Skeletal muscle tissue (tissue), 4 donors: Measurements from ENCODE around the gene CLEC1A. TPM values are rescaled to one million over a fixed set of nuclear protein-coding genes. Genes with fewer than 3 reads are reported as not detected.

Source experiments
- H3K27ac ChIP-seq: one replicate; pipeline ENCODE4 v1.7.0; 2013; ENCODE audit warnings: mild to moderate bottlenecking, low read depth, low read length, inconsistent platforms
- H3K27me3 ChIP-seq, 3 donors: one replicate each; pipeline ENCODE4 v1.7.0; 2013; ENCODE audit warnings: low read length in 3 of 3; ENCODE audit not compliant: control insufficient read depth in 3 of 3, insufficient read depth in 3 of 3
- H3K36me3 ChIP-seq, 3 donors: one replicate each; pipeline ENCODE4 v1.7.0; 2013; ENCODE audit warnings: low read length in 3 of 3; ENCODE audit not compliant: control insufficient read depth in 3 of 3, insufficient read depth in 3 of 3
- H3K4me1 ChIP-seq, 3 donors: one replicate each; pipeline ENCODE4 v1.7.0; 2013; ENCODE audit warnings: low read length in 3 of 3, mild to moderate bottlenecking in 3 of 3; ENCODE audit not compliant: control insufficient read depth in 3 of 3, insufficient read depth in 3 of 3
- H3K4me3 ChIP-seq, 3 donors: one replicate each; pipeline ENCODE4 v1.7.0; 2013; ENCODE audit warnings: low read length in 3 of 3
- H3K9ac ChIP-seq, 3 donors: one replicate each; pipeline ENCODE4 v1.7.0; 2013; ENCODE audit warnings: low read length in 3 of 3, mild to moderate bottlenecking in 3 of 3, moderate library complexity in 2 of 3, low read depth in 1 of 3
- H3K9me3 ChIP-seq, 3 donors: one replicate each; pipeline ENCODE4 v1.7.0; 2013; ENCODE audit warnings: low read length in 3 of 3; ENCODE audit not compliant: control insufficient read depth in 3 of 3
- total RNA-seq: library from RNA; depleted of rRNA; stranded (reverse); fragments of >200 nt; gene quantifications from one replicate; pipeline ENCODE4 v1.2.3, GENCODE V29; 2014
- donor health status: Osteomylitis.

The CLEC1A gene
- total RNA-seq, 1 donor from 2014 or later: 1.0 TPM

GRCh38 chr12:10067264-10067663, 31.5 kb downstream of the CLEC1A start:
- Histone ChIP-seq H3K4me3 (no peak overlapping the region), H3K27ac (peak overlapping the region; percentile 21)

GRCh38 chr12:10065241-10065640, 33.5 kb downstream of the CLEC1A start:
- H3K4me3 ChIP-seq: no peak overlapping the region
- no peak overlapping the region for H3K27ac ChIP-seq
- no peaks in the 10 kb centered on the region for H3K9me3 ChIP-seq
- no peaks in the 10 kb centered on the region for H3K4me1 ChIP-seq
- H3K27me3 ChIP-seq: no peaks in the 10 kb centered on the region
- H3K9ac ChIP-seq: no peak overlapping the region
- no peaks in the 10 kb centered on the region for H3K36me3 ChIP-seq

More at GRCh38 chr12:10067264-10067663, 31.5 kb downstream of the CLEC1A start:
- H3K9ac ChIP-seq: no peak overlapping the region
- no peaks in the 10 kb centered on the region for H3K36me3 ChIP-seq
- no peaks in the 10 kb centered on the region for H3K4me1 ChIP-seq
- no peaks in the 10 kb centered on the region for H3K27me3 ChIP-seq
- H3K9me3 ChIP-seq: no peaks in the 10 kb centered on the region

GRCh38 chr12:10058387-10058786, 40.4 kb downstream of the CLEC1A start:
- no peaks in the 10 kb centered on the region for H3K4me1 ChIP-seq
- H3K27me3 ChIP-seq: no peaks in the 10 kb centered on the region
- no peak overlapping the region for H3K27ac ChIP-seq
- H3K4me3 ChIP-seq: no peak overlapping the region
- H3K9ac ChIP-seq: no peak overlapping the region
- no peaks in the 10 kb centered on the region for H3K36me3 ChIP-seq
- H3K9me3 ChIP-seq: no peaks in the 10 kb centered on the region

GRCh38 chr12:10052193-10052913, 46.4 kb downstream of the CLEC1A start:
- no peak overlapping the region for H3K4me3 ChIP-seq
- H3K36me3 ChIP-seq: no peaks in the 10 kb centered on the region
- no peaks in the 10 kb centered on the region for H3K27me3 ChIP-seq
- peaks cover 0 to 1% (median 0%) of the 10 kb centered on the region in 3 donors for H3K9me3 ChIP-seq
- no peak overlapping the region for H3K27ac ChIP-seq
- H3K4me1 ChIP-seq: no peaks in the 10 kb centered on the region
- no peak overlapping the region for H3K9ac ChIP-seq

GRCh38 chr12:10048526-10048925, 50.3 kb downstream of the CLEC1A start:
- Histone ChIP-seq H3K27ac (no peak overlapping the region), H3K9me3 (peaks cover 0 to 1% (median 0%) of the 10 kb centered on the region in 3 donors), H3K4me3 (no peak overlapping the region), H3K4me1 (no peaks in the 10 kb centered on the region), H3K27me3 (no peaks in the 10 kb centered on the region), H3K36me3 (no peaks in the 10 kb centered on the region), H3K9ac (no peak overlapping the region)

GRCh38 chr12:10042167-10042566, 56.6 kb downstream of the CLEC1A start:
- no peak overlapping the region for H3K4me3 ChIP-seq
- H3K27me3 ChIP-seq: no peaks in the 10 kb centered on the region
- no peaks in the 10 kb centered on the region for H3K4me1 ChIP-seq
- no peaks in the 10 kb centered on the region for H3K9me3 ChIP-seq
- no peak overlapping the region for H3K27ac ChIP-seq
- H3K36me3 ChIP-seq: no peaks in the 10 kb centered on the region
- no peak overlapping the region for H3K9ac ChIP-seq

- Histone ChIP-seq H3K27ac (no peak overlapping the region), H3K4me3 (no peak overlapping the region)
Measured at GRCh38 chr12:10033783-10034545, 64.8 kb downstream of the CLEC1A start.

GRCh38 chr12:10031771-10032175, 67.0 kb downstream of the CLEC1A start:
- H3K36me3 ChIP-seq: no peaks in the 10 kb centered on the region
- no peaks in the 10 kb centered on the region for H3K9me3 ChIP-seq
- no peak overlapping the region for H3K9ac ChIP-seq
- no peak overlapping the region for H3K4me3 ChIP-seq
- no peak overlapping the region for H3K27ac ChIP-seq
- H3K27me3 ChIP-seq: no peaks in the 10 kb centered on the region
- no peaks in the 10 kb centered on the region for H3K4me1 ChIP-seq

More at GRCh38 chr12:10033783-10034545, 64.8 kb downstream of the CLEC1A start:
- Histone ChIP-seq H3K36me3 (no peaks in the 10 kb centered on the region), H3K4me1 (no peaks in the 10 kb centered on the region), H3K27me3 (no peaks in the 10 kb centered on the region), H3K9me3 (no peaks in the 10 kb centered on the region), H3K9ac (no peak overlapping the region)

- Histone ChIP-seq H3K27me3 (no peaks in the 10 kb centered on the region), H3K9ac (no peak overlapping the region), H3K36me3 (no peaks in the 10 kb centered on the region), H3K4me3 (no peak overlapping the region), H3K27ac (no peak overlapping the region), H3K9me3 (no peaks in the 10 kb centered on the region), H3K4me1 (no peaks in the 10 kb centered on the region)
Measured at GRCh38 chr12:10031321-10031720, 67.5 kb downstream of the CLEC1A start.

- H3K27me3 ChIP-seq: no peaks in the 10 kb centered on the region
- H3K9ac ChIP-seq: no peak within 1 kb of the TSS
- no peaks in the 10 kb centered on the region for H3K9me3 ChIP-seq
- H3K4me1 ChIP-seq: no peaks in the 10 kb centered on the region
- no peak within 1 kb of the TSS for H3K4me3 ChIP-seq
- no peaks in the 10 kb centered on the region for H3K36me3 ChIP-seq
- H3K27ac ChIP-seq: no peak within 1 kb of the TSS
Measured at GRCh38 chr12:10030446-10030845, 68.3 kb downstream of the CLEC1A start, which contains the start of gene CLEC9A. Gene CLEC9A, plus strand, starts transcription at chr12:10030682. Its CDS starts 22,006 bp downstream, at chr12:10052688.
